ENCODE results near the gene MTG2. TPM values are rescaled to one million over a fixed set of nuclear protein-coding genes. Genes with fewer than 3 reads are reported as not detected.
A peak's percentile ranks its signal among the peaks of the same experiment; 100 is the strongest.

Gene MTG2
- total and polyA plus RNA-seq, 2 of the 13 experiments (the other 11 are each of a cell fraction or from before 2014, with no cell fraction given) = 20.4 to 37.8 TPM

DNA sequence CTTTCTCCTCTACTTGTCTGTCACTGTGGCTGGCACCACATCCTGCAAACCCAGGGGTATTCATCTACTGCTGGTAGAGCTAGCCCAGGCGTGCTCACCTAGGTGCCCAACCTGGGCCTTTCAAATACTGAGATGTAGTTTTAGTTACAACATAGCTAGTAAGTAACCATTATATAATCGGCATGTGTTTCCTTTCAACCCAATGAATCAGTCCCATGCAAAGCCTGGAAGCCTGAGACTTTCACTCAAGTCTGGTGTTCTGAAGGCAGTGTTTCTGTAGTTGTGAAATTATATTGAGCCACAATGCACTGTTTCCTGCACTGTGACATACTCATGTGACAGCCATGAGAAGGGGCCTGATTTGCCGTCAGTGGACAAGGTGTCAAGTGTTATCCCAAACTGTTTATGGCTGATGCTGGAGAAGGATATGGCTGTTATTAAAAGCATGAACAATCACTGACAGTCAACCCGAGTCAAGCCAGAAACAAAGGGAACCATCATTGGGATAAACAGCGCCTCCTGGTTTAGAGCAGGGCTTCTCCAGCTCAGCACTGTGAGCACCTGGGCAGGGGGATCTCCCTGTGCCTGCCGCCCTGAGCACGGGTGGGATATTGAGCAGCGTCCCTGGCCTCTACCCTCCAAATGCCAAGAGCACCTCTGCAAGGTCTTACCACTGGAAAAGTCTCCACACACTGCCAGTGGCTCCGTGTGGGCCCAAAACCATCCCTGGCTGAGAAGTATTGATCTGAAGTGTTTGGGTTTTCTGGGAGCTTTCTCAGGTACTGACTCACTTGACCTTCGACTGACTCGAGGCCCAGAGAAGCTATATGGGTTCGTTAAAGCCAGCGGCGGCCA lies 41.2 kb upstream of the MTG2 start (continued):
- TF ChIP-seq, protein P1, sequence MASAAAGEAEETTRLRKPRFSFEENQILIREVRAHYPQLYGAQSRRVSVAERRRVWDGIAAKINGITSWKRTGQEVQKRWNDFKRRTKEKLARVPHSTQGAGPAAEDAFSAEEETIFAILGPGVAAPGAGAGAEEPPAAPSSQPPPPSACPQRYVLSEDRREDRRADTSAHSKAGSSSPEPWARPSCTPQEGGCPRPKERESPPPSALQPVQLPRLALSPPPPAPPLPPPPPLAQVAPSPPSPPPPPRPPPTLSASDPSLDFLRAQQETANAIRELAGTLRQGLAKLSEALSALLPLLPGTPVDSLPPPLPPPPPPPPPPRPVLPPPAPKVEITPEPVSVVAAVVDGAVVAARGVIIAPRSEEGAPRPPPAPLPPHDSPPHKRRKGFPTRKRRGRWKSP (CRISPR knock-in tag; IDR thresholded peaks at IDR 0.05) = peak; percentile 86
- TF ChIP-seq RFX1 (IDR thresholded peaks at IDR 0.05) (no peak), NFE2L2 (IDR thresholded peaks at IDR 0.05; ENCODE audit: low read length) (no peak), FOXC1 (CRISPR knock-in tag; IDR thresholded peaks at IDR 0.05; ENCODE audit: borderline replicate concordance) (no peak), TCF7 (IDR thresholded peaks at IDR 0.05; ENCODE audit: low read depth) (no peak), ZNF253 (CRISPR knock-in tag; IDR thresholded peaks at IDR 0.05; ENCODE audit: borderline replicate concordance) (no peak), SETDB1 (CRISPR knock-in tag; IDR thresholded peaks at IDR 0.05; ENCODE audit: borderline replicate concordance) (no peak), ZNF788 (CRISPR knock-in tag; IDR thresholded peaks at IDR 0.05; ENCODE audit: borderline replicate concordance) (no peak), SMAD3 (CRISPR knock-in tag; IDR thresholded peaks at IDR 0.05) (0 out of 2 replicates have a peak, but pooled peaks have one; percentile 37), TARDBP (CRISPR knock-in tag; IDR thresholded peaks at IDR 0.05) (peak; percentile 46), U2AF2 (IDR thresholded peaks at IDR 0.05; ENCODE audit: low read depth, low read length) (no peak), ZSCAN22 (CRISPR knock-in tag; IDR thresholded peaks at IDR 0.05) (no peak), SRSF9 (IDR thresholded peaks at IDR 0.05; ENCODE audit: borderline replicate concordance, insufficient read depth, low read depth, low read length, poor library complexity, severe bottlenecking) (no peak), PHF21A (CRISPR knock-in tag; IDR thresholded peaks at IDR 0.05) (peak; percentile 55; the same call in 1 of the 2 replicates), FOSL1 (CRISPR knock-in tag; IDR thresholded peaks at IDR 0.05; ENCODE audit: borderline replicate concordance) (no peak)
- TF ChIP-seq, protein P2, sequence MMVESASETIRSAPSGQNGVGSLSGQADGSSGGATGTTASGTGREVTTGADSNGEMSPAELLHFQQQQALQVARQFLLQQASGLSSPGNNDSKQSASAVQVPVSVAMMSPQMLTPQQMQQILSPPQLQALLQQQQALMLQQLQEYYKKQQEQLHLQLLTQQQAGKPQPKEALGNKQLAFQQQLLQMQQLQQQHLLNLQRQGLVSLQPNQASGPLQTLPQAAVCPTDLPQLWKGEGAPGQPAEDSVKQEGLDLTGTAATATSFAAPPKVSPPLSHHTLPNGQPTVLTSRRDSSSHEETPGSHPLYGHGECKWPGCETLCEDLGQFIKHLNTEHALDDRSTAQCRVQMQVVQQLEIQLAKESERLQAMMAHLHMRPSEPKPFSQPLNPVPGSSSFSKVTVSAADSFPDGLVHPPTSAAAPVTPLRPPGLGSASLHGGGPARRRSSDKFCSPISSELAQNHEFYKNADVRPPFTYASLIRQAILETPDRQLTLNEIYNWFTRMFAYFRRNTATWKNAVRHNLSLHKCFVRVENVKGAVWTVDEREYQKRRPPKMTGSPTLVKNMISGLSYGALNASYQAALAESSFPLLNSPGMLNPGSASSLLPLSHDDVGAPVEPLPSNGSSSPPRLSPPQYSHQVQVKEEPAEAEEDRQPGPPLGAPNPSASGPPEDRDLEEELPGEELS (CRISPR knock-in tag; IDR thresholded peaks at IDR 0.05) = no peak
- TF ChIP-seq, protein P3, sequence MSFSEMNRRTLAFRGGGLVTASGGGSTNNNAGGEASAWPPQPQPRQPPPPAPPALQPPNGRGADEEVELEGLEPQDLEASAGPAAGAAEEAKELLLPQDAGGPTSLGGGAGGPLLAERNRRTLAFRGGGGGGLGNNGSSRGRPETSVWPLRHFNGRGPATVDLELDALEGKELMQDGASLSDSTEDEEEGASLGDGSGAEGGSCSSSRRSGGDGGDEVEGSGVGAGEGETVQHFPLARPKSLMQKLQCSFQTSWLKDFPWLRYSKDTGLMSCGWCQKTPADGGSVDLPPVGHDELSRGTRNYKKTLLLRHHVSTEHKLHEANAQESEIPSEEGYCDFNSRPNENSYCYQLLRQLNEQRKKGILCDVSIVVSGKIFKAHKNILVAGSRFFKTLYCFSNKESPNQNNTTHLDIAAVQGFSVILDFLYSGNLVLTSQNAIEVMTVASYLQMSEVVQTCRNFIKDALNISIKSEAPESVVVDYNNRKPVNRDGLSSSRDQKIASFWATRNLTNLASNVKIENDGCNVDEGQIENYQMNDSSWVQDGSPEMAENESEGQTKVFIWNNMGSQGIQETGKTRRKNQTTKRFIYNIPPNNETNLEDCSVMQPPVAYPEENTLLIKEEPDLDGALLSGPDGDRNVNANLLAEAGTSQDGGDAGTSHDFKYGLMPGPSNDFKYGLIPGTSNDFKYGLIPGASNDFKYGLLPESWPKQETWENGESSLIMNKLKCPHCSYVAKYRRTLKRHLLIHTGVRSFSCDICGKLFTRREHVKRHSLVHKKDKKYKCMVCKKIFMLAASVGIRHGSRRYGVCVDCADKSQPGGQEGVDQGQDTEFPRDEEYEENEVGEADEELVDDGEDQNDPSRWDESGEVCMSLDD (CRISPR knock-in tag; IDR thresholded peaks at IDR 0.05; ENCODE audit: borderline replicate concordance) = no peak
- TF ChIP-seq, protein P4, sequence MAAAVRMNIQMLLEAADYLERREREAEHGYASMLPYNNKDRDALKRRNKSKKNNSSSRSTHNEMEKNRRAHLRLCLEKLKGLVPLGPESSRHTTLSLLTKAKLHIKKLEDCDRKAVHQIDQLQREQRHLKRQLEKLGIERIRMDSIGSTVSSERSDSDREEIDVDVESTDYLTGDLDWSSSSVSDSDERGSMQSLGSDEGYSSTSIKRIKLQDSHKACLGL (CRISPR knock-in tag; IDR thresholded peaks at IDR 0.05) = no peak
- TF ChIP-seq, protein P5, sequence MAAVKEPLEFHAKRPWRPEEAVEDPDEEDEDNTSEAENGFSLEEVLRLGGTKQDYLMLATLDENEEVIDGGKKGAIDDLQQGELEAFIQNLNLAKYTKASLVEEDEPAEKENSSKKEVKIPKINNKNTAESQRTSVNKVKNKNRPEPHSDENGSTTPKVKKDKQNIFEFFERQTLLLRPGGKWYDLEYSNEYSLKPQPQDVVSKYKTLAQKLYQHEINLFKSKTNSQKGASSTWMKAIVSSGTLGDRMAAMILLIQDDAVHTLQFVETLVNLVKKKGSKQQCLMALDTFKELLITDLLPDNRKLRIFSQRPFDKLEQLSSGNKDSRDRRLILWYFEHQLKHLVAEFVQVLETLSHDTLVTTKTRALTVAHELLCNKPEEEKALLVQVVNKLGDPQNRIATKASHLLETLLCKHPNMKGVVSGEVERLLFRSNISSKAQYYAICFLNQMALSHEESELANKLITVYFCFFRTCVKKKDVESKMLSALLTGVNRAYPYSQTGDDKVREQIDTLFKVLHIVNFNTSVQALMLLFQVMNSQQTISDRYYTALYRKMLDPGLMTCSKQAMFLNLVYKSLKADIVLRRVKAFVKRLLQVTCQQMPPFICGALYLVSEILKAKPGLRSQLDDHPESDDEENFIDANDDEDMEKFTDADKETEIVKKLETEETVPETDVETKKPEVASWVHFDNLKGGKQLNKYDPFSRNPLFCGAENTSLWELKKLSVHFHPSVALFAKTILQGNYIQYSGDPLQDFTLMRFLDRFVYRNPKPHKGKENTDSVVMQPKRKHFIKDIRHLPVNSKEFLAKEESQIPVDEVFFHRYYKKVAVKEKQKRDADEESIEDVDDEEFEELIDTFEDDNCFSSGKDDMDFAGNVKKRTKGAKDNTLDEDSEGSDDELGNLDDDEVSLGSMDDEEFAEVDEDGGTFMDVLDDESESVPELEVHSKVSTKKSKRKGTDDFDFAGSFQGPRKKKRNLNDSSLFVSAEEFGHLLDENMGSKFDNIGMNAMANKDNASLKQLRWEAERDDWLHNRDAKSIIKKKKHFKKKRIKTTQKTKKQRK (IDR thresholded peaks at IDR 0.05; ENCODE audit: low read length) = no peak

Measured in HepG2 (cell line).